ENCODE measurements around the gene ITIH3. TPM values are rescaled to one million over a fixed set of nuclear protein-coding genes. Genes with fewer than 3 reads are reported as not detected.

Gene ITIH3
- total RNA-seq, 4 donors from 2014 or later = 0.27 to 1.6 TPM; not detected in 2

GRCh38 chr3:52833202-52833601 lies 38.6 kb downstream of the ITIH3 start:
- in situ Hi-C loops (cut with MboI; ENCODE audit: low pct_ligation_motif_present in 1 of 4, low pct_unique_long_range_greater_than_20kb in 1 of 4, low sequenced_read_pairs in 3 of 4) = loop anchor here in 1 of 4 donors (25.0 kb wide), 1 partner anchor 254 kb away; no protein-coding TSS in a partner anchor
- no peaks in the 10 kb centered on the region for H3K36me3 ChIP-seq
- TF ChIP-seq EP300 (IDR thresholded peaks at IDR 0.05; ENCODE audit: low read depth) (no peak), POLR2A (IDR thresholded peaks at IDR 0.05) (no peak), POLR2AphosphoS5 (IDR thresholded peaks at IDR 0.05) (no peak), CTCF (IDR thresholded peaks at IDR 0.05) (no peak)
- no peak overlapping the region for H3K27ac ChIP-seq
- no peak for DNase-seq
- no peaks in the 10 kb centered on the region for H3K27me3 ChIP-seq
- intact Hi-C loops (cut with DNase I; ENCODE audit: low total_unique reads) = no loop called here
- peaks cover 5 to 10% (median 6%) of the 10 kb centered on the region in 4 donors for H3K4me1 ChIP-seq
- no peak overlapping the region for H3K4me3 ChIP-seq
- 91% methylated on average over 14 of the region's 14 CpGs; no CpG with 5 or more reads in 1 of the 2 donors for WGBS, 2 donors (ENCODE audit: low coverage in 1 of 2)
- no peaks in the 10 kb centered on the region for H3K9me3 ChIP-seq

- intact Hi-C loops (cut with DNase I; ENCODE audit: low total_unique reads) (no loop called here), in situ Hi-C loops (cut with MboI; ENCODE audit: low pct_ligation_motif_present in 1 of 4, low pct_unique_long_range_greater_than_20kb in 1 of 4, low sequenced_read_pairs in 3 of 4) (loop anchor here in 1 of 4 donors (25.0 kb wide), 1 partner anchor 252 kb away; no protein-coding TSS in a partner anchor)
- TF ChIP-seq POLR2AphosphoS5 (IDR thresholded peaks at IDR 0.05) = no peak
- no peak for TF ChIP-seq CTCF (IDR thresholded peaks at IDR 0.05)
- no peak for TF ChIP-seq POLR2A (IDR thresholded peaks at IDR 0.05)
- no peak for TF ChIP-seq EP300 (IDR thresholded peaks at IDR 0.05; ENCODE audit: low read depth)
- H3K27me3 ChIP-seq = no peaks in the 10 kb centered on the region
- 73% methylated on average over 11 of the region's 11 CpGs; no CpG with 5 or more reads in 1 of the 2 donors for WGBS, 2 donors (ENCODE audit: low coverage in 1 of 2)
- no peaks in the 10 kb centered on the region for H3K36me3 ChIP-seq
- H3K9me3 ChIP-seq = no peaks in the 10 kb centered on the region
- no peak within 1 kb of the TSS for H3K4me3 ChIP-seq
- no peak for DNase-seq
- H3K27ac ChIP-seq = peak within 1 kb of the TSS; percentile 4 to 62 (median 8)
- H3K4me1 ChIP-seq = peaks cover 5 to 10% (median 6%) of the 10 kb centered on the region in 4 donors
These were observed 40.4 kb downstream of the ITIH3 start, which contains the start of gene MUSTN1 for GRCh38 chr3:52834871-52835501. MUSTN1 (minus strand) TSS chr3:52835019; CDS start chr3:52834948, 71 bp downstream.

GRCh38 chr3:52835766-52836470 lies 41.3 kb downstream of the ITIH3 start:
- no peaks in the 10 kb centered on the region for H3K9me3 ChIP-seq
- 67 to 90% methylated on average over 3 to 8 of the region's 8 CpGs for WGBS, 2 donors (ENCODE audit: low coverage in 1 of 2)
- no peak overlapping the region for H3K4me3 ChIP-seq
- intact Hi-C loops (cut with DNase I; ENCODE audit: low total_unique reads) (no loop called here), in situ Hi-C loops (cut with MboI; ENCODE audit: low pct_ligation_motif_present in 1 of 4, low pct_unique_long_range_greater_than_20kb in 1 of 4, low sequenced_read_pairs in 3 of 4) (loop anchor here in 1 of 4 donors (25.0 kb wide), 1 partner anchor 251 kb away; no protein-coding TSS in a partner anchor)
- H3K27ac ChIP-seq = peak overlapping the region in 3 of 4 donors; percentile 4 to 62 (median 8)
- H3K36me3 ChIP-seq = no peaks in the 10 kb centered on the region
- TF ChIP-seq POLR2AphosphoS5 (IDR thresholded peaks at IDR 0.05) (no peak), CTCF (IDR thresholded peaks at IDR 0.05) (no peak), POLR2A (IDR thresholded peaks at IDR 0.05) (no peak), EP300 (IDR thresholded peaks at IDR 0.05; ENCODE audit: low read depth) (no peak)
- DNase-seq = no peak
- no peaks in the 10 kb centered on the region for H3K27me3 ChIP-seq
- peaks cover 5 to 10% (median 6%) of the 10 kb centered on the region in 4 donors for H3K4me1 ChIP-seq

- Histone ChIP-seq H3K27ac (no peak overlapping the region), H3K36me3 (no peaks in the 10 kb centered on the region), H3K4me3 (no peak overlapping the region), H3K9me3 (no peaks in the 10 kb centered on the region), H3K4me1 (peaks cover under 1 to 7% (median 2%) of the 10 kb centered on the region in 4 donors), H3K27me3 (no peaks in the 10 kb centered on the region)
- in situ Hi-C loops (cut with MboI; ENCODE audit: low pct_ligation_motif_present in 1 of 4, low pct_unique_long_range_greater_than_20kb in 1 of 4, low sequenced_read_pairs in 3 of 4) = loop anchor here in 1 of 4 donors (25.0 kb wide), 1 partner anchor 251 kb away; no protein-coding TSS in a partner anchor
- no peak for DNase-seq
- no peak for TF ChIP-seq POLR2AphosphoS5 (IDR thresholded peaks at IDR 0.05)
- no peak for TF ChIP-seq POLR2A (IDR thresholded peaks at IDR 0.05)
- no peak for TF ChIP-seq EP300 (IDR thresholded peaks at IDR 0.05; ENCODE audit: low read depth)
- no peak for TF ChIP-seq CTCF (IDR thresholded peaks at IDR 0.05)
- 90% methylated on average over 2 to 5 of the region's 5 CpGs for WGBS, 2 donors (ENCODE audit: low coverage in 1 of 2)
- intact Hi-C loops (cut with DNase I; ENCODE audit: low total_unique reads) = no loop called here
These were observed 41.9 kb downstream of the ITIH3 start for GRCh38 chr3:52836471-52836845.

Data from transverse colon (tissue), 4 donors.